Activated CD4-positive, alpha-beta T cell treated with anti-CD3 and anti-CD28 coated beads, Interleukin-2, amount 50 U/mL, for 4 hours (primary cell): ENCODE data around the gene MAN2B1.
A peak's percentile ranks its signal among the peaks of the same experiment; 100 is the strongest.
"Not testable (repeated sequence)": the region's sequence is repeated elsewhere in the genome, so short reads cannot be mapped to it uniquely, and the experiment has no call there.

Experiments
- DNase-seq, 2 experiments: peaks; one replicate each; pipeline ENCODE4 v3.0.0-alpha.2; 2020

Gene MAN2B1

DNA sequence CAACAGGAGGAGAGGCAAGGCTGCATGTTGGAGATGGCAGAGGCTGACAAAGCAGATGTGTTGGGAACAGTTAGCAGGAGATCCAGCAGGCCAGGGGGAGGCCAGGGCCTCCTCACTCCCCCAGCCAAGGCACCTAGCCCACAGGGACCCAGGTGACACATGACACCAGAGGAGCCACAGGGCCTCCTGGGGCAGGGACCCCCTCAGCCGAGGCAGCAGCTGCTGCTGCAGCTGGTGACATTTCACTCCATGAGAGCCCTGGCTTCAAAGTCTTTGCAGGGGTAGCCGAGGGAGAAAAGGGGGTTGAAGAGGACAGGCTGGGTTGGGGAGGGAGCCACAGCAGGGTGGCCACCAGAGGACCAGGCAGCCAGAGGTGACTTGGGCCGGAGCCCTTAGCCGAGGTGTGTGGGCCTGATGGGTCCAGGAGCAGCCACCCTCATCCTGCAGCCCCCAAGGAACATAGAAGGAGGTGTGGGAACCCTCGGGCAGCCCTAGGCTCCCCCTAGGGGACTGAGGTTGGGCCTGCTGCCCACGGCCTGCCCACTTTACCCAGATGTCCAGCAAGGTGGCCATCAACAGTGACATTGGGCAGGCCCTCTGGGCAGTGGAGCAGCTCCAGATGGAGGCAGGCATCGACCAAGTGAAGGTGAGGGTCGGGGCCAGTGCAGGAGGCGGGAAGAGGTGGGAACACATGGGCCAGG, 21.1 kb upstream of the MAN2B1 start, which contains the start of gene GNG14:
Gene GNG14 (plus strand): TSS at position 503 of the 701 bp plus-strand sequence. CDS start 51 bp downstream, at position 554.
- DNase-seq: no peak

DNA sequence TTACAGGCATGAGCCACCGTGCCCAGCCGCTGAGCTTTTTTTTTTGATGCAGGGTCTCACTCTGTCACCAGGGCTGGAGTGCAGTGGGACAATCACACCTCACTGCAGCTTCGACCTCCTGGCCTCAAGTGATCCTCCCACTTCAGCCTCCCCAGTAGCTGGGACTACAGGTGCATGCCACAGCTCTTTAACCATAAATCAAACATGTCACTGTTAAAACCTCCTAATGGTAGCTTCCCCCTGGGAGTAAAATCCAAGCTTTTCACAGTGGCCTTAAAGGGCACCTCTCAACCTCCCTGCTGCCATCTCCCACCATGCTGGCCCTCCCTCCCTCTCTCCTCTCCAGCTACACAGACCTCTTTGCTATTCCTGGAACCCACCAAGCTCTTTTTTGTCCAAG, 19.3 kb upstream of the MAN2B1 start:
- no peak for DNase-seq

DNA sequence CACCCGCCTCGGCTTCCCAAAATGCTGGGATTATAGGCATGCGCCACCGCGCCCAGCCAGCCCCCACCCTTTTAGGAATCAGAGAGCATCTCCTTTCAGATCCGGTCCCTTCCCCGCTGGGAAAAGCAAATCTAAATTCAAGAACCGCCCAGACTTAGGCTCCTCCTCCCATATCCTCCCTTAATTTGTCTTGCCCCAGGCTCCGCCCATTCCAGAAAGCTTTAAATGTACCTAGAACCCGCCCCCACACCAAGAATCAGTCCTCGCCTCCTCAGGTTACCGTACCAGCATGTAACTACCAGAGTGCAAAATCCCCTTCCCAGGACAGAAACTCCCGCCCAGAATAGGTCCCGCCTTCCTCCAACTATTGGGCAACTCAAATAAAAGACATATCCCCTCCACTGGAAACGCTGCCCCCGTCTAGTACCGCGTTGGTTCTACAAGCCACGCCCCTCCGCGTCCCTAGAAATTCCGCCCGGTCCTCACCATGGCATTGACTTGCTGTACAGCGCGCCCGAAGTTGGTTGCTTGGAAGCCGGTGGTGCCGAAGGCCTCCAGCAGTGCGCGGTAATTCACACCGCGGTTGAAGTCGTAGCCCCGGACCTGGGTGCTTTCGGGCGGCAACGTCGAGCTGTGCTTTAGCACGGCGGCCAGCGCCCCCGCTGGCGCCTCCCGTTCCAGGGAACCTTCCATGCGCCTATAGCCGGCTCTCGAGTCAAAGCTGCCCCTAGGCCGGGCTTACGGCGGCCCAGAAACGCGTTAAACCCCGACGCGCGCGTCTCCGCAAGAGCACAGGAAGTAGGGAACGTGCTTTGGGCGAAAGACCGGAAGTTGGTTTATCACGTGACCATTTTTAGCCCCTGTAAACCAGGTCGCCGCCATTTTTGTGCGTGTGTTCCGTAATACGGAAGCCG, 14.8 kb upstream of the MAN2B1 start, which contains the start of gene DHPS:
Gene DHPS (minus strand): TSS at position 807 of the 914 bp plus-strand sequence. CDS start 114 bp downstream, at position 693.
- peak; percentile 84 to 88 for DNase-seq

GRCh38 chr19:12680034-12680433, 13.5 kb upstream of the MAN2B1 start:
- DNase-seq: no peak

DNA sequence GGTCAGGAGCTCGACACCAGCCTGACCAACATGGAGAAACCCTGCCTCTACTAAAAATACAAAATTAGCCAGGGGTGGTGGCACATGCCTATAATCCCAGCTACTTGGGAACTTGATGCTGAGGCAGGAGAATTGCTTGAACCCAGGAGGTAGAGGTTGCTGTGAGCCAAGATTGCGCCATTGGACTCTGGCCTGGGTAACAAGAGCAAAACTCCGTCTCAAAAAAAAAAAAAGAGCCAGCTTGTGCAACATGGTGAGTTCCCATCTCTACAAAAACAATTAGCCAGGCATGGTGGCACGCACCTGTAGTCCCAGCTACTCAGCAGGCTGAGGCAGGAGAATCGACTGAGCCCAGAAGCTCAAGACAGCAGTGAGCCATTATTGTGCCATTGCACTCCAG, 11.5 kb upstream of the MAN2B1 start:
- DNase-seq: not testable (repeated sequence)

DNA sequence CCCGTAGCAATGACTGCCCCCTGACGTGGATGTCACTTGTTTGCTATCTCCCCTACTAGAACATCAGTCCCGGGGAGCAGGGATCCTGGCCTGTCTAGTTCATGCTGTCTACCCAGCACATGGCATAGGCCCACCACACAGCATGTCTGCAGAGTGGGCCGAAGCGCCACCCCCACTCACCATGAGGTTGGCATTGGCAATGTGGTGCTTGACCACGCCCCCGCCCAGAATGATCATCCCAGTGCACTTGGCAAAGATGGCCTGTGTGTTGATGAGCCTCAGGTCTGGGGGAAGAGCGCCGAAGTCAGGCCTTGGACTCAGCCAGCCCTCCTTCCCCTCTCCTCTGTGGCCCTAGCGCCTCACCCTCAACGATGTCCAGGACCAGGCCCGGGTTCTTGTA, 10.4 kb upstream of the MAN2B1 start:
- no peak for DNase-seq

DNA sequence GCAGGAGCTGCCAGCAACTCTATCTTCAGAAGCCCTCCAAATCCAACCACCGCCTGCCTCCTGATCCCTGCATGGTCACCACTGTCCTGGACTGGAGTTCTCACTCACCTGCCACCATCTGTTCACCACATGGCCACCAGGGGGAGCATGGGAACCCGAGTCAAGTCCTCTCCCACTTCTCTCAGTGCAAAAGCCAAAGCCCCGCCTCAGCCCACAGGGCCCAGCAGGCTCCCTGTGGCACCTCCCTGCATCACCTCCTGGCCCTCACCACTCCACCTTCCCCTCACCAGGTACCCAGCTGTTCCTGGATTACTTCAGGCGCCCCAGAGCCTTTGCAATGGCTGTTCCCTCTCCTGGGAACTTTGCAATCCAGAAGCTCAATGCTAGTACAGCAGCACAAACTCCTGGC, 9.8 kb upstream of the MAN2B1 start:
- peak; percentile 85 for DNase-seq

DNA sequence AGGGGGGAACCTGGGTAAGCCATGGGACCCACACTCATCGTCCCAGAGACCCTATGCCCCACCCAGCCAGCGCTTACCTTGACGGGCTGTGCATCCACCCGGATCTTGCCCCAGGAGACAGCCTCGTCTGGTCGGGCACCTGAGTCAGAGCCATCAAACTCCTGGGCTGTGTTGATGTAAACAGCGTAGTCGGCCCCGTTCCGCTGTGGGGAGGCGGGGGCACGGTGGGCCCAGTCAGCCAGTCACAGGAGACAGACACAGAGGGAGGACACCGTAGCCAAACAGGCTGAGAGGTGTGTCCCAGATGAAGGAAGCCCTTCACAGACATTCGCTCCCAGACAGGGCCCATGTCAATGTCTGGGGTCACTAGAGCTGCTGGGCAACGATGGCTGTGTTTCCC, 9.4 kb upstream of the MAN2B1 start:
- no peak for DNase-seq

- DNase-seq: no peak
Measured at GRCh38 chr19:12675399-12675798, 8.9 kb upstream of the MAN2B1 start.

DNA sequence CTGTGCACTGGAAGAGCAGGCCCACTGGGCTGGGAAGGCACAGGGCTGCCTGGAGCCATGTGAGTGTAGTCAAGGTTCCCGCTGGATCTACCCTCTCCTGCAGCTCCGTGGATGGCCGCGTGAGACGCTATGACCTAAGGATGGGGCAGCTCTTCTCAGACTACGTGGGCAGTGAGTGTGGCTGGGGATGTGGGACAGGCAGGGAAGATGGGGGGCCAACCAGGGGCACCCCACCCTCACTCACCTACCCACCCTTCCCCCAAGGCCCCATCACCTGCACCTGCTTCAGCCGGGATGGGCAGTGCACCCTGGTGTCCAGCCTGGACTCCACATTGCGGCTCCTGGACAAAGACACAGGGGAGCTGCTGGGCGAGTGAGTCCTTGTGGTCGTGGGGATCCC, 6.2 kb upstream of the MAN2B1 start:
- DNase-seq: no peak

GRCh38 chr19:12670159-12670928, 3.8 kb upstream of the MAN2B1 start:
- DNase-seq: no peak

GRCh38 chr19:12669270-12670158, 3.0 kb upstream of the MAN2B1 start:
- peak; percentile 63 to 64 for DNase-seq

- peak; percentile 67 to 73 for DNase-seq
Measured at GRCh38 chr19:12668932-12669269, 2.4 kb upstream of the MAN2B1 start.

DNA sequence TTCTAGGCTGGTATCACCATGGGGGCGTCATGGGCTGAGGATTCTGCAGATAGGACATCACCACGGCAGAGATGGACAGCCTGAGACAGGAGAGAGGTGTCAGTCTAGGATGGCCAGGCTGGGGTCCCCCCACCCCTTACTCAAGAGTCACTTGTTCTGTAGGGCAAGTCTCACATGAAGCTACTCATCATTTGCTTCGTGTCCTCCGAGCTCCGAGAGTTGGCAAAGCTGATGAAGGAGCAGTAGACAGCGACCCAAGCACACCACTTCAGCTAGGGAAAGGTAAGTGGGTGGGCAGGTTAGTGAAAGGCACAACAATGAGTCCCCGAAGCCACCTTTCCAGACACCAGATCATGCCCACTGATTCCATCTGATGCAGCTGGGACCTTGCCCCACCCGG, 1.8 kb upstream of the MAN2B1 start:
- no peak for DNase-seq

DNA sequence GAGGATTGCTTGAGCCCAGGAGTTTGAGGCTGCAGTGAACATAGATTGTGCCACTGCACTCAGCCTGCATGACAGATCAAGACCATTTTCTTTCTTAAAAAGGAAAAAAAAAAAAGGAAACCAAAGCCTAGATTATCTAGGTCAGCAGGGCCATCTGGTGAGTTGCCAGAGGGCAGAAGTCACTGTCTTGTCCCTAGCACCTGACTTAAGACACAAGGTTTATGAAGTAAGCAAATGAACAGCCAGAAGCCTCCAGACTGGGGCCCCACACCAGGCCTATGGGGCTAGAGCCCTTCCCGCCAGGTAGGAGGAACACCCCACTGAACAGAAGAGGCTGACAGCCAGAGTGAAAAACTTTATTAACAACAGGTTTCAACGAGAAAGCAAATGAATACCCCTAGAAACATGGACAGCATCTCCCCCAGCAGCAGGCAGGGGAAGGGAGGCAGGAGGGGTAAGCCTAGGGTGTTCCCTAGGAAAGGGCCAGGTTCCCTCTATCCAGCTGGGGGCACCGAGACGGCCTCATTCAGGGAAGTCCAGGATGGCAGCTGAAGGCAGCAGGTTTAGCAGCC, 1.3 kb upstream of the MAN2B1 start:
- no peak for DNase-seq

GRCh38 chr19:12665671-12666264, 774 bp downstream of the MAN2B1 start:
- DNase-seq: no peak

- DNase-seq: peak; percentile 41
Measured at GRCh38 chr19:12665281-12665573, 1.3 kb downstream of the MAN2B1 start.

DNA sequence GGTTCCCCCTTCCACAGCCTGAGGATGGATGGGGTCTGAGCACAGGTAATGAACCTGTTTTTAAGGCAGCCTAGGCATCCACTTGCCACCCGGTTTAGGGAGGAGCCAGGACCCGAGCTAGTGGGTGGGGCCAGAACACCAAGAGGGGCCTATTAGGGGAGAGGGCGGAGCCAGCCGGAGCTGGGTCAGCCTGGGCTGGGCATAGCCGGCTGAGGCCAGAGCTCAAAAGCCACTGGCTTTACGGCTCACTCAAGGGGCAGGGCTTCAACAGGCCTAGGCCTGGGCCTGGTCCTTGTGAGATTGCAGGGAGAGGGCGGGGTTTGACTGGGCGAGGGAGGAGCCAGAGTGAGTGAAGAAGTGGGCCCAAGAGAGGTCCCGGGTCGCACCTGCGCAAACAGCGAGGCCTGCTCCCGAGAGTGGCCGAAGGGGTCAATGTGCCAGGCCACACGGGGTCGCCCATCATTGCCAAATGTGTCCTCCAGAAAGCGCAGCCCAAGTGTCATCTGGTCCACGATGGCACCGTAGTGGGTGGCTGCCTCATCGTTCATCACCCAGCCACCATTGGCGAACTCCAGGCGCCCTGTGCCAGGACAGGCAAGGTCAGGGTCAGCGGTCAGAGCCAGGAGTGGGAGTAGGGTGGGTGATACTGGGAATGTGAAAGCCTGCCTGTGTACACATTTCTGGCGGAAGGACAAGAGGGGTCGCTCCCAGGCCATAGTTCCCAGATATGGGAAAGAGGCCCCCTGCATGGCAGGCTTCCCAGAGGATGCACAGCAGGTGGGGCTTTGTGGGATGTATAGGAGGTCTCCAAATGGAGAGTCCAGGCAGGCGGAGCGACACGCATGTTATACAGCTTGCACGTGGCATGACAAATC, 1.9 kb downstream of the MAN2B1 start:
- no peak for DNase-seq

GRCh38 chr19:12660980-12661379, 5.6 kb downstream of the MAN2B1 start:
- no peak for DNase-seq

GRCh38 chr19:12657966-12658365, 8.6 kb downstream of the MAN2B1 start:
- DNase-seq: no peak
